GM19397 (cell line): Measurements from ENCODE around the gene IARS1.

ENCODE experiments used
- ATAC-seq: cut with Tn5 transposase; IDR thresholded peaks from one replicate; pipeline ENCODE4 v1.9.1; 2021; ENCODE audit warnings: mild to moderate bottlenecking, moderate library complexity; ENCODE audit not compliant: unreplicated experiment

Gene IARS1

DNA sequence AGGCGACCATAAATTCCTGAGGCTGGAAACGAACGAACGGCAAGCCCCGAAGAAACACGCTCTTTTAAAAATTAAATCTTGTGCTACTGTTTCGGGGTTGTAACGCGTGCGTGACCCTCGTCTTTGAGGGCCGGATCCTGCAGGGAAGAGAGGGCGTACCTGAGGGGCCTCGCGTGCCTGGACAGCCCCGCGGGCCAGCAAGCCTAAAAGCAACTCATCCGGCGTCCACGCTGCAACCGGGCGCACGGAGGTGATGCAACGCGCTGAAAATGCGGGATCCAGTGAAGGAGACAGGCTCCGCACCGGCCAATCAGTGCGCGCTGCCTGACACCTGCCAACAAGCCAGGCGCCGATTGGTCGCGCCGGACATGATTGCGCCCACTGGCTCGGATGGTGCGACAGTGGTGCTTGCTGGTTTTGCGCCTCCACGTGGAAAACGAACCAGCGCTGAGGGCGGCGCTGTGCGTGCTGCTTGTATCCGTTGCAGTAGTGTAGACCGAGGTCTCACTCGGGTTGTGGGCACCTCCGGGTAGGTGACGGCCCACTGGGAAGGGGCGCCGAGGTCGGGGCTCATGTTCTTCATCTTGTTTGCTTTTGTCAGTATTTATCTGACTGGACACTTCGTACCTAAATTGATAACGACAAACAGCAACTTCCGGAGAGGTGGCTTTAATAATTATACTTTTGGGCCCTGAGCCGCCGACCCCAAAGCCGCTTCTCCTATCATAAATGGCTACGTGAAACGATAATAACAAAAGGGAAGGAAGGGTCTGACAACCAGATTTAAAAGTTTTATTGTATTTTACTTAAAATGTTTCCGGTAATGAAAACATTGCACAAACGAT lies at the start of gene IARS1:
Gene IARS1, minus strand, starts transcription at position 246 of the 845 bp plus-strand sequence. CDS start 4,278 bp downstream, outside the sequence.
- peak; percentile 99 for ATAC-seq

GRCh38 chr9:92342825-92343488 lies 49.5 kb upstream of the IARS1 start:
- ATAC-seq: no peak

GRCh38 chr9:92341578-92341977 lies 48.1 kb upstream of the IARS1 start:
- no peak for ATAC-seq

DNA sequence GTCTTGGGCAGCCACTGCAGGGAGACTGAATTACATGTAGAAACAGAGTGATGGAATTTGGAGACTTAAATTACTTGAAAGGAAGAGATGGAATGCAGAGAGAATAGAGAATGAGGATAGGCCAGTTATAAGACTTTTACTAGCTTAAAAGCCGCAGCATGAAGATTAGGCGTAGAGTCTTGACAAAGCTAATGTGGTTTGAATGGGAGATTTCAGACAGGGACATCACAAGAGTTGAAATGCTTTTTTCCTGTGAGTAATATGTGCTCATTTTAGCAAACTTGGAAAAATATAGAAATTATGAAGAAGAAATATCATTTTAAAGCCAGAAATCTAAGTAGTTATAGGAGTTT lies 39.8 kb upstream of the IARS1 start:
- ATAC-seq: no peak

DNA sequence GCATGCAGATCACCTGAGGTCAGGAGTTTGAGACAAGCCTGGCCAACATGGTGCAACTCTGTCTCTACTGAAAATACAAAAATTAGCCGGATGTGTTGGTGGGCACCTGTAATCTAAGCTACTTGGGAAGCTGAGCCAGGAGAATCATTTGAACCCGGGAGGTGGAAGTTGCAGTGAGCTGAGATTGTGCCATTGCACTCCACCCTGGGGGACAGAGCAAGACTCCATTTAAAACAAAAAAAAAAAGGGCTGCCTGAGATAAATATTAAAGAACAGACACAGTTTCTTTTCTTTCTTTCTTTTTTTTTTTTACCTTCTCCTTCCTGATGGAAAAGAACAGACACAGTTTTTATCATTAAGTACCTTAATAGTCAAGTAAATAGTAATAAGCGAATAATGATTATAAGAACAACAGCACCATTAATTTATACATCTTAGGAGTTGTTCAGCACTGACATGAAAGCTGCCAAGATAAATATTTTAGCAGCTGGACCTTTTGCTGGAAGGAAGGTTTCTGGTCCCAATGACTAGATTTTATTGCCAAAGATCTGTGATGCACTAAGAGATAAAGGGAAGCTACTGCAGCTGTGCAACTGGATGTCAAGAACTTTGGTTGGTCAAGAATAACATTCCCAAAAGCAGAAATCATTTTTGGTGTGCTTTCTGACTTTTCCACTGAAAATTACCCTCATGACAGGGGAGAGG lies 39.2 kb upstream of the IARS1 start:
- ATAC-seq: no peak

DNA sequence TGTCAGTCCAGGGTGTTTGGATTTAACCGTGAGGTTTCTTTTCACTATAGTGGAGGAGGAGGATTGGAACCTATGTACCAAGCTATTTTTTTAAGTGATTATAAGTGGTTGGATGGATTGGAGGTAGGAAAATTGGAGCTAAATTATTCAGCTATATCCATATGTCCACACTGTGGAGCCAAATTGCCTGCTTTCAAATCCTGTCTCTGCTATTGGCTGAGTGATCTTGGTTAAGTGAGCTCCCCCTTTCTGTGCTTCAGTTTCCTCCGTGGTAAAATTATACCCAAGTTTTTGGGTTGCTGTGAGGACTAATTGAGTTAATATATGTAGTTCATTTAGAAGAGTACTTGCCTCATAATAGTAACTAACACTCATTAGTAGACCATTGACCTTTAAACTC lies 34.7 kb upstream of the IARS1 start:
- no peak for ATAC-seq

DNA sequence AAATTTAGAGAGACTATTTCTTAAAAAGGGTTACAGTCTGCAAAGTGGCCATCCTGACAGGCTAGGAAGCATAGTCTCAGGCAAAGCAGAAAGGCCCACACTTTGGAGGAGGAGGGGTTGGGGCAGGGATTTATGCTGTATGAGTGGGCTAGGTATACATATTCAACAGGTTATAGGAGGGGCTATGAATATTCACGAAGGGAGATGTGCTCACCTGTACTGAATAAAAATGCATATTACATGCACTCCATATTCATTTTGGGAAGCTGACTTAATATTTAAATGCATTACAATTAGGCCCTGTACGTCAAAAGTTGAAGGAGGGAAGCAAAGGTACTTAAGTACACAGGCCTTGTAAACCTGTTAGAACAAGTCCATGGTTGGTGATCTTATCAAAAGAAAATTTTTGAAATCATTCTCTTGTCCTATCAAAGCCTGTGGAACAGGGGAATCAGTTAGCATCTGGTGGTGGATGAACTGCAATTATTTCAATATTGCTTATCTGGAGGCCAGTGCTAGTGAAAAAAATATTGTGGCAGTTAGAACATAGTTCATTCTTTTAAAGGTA lies 33.9 kb upstream of the IARS1 start:
- no peak for ATAC-seq

GRCh38 chr9:92325991-92326500 lies 32.5 kb upstream of the IARS1 start:
- ATAC-seq: no peak

DNA sequence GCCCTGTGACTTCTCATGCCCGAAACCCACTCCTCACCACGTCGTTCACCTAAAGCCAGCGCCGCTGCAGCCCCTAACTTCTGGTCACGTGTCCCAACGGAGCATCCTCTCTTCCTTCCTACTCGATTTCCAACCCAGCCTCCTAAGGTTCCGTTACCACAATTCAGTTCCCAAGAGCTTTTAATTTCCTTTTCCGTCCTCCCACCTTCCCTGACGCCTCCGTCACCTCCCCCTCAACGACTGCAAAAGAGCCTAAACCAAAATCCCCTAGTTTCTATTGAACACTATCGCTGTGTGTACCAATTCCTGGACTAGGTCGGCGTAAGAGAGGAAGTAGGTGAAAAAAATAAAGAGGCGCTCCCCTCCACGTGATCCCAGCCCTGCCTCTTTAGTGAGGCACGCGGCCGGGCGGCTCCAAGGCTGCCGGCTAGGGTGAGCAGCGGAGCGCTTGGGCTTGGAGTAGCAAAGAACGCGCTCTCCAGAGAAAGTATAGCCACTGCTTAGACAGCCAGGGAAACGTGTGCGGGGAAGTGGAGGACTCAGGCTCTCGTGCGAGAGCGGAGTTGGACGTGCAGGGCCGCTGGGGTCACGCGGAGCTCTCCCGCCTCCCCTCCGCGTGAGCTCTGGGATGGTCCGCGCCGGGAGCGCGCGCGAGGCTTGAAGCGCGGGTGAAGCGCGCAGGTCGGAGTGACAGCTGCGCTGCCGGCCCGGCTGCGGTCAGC lies 31.9 kb upstream of the IARS1 start, which contains the start of the genes CENPP and NOL8:
Gene CENPP, plus strand, starts transcription at position 685 of the 722 bp plus-strand sequence.
Gene NOL8, minus strand, starts transcription at position 82 of the 722 bp plus-strand sequence. CDS start 1,189 bp downstream, outside the sequence.
- ATAC-seq: peak; percentile 90

- no peak for ATAC-seq
These were observed 31.4 kb upstream of the IARS1 start for GRCh38 chr9:92324889-92325268.

GRCh38 chr9:92324431-92324830 lies 30.9 kb upstream of the IARS1 start:
- ATAC-seq: no peak

GRCh38 chr9:92315456-92315855 lies 22.0 kb upstream of the IARS1 start:
- no peak for ATAC-seq

GRCh38 chr9:92313624-92314012 lies 20.1 kb upstream of the IARS1 start:
- ATAC-seq: no peak

GRCh38 chr9:92312887-92313623 lies 19.6 kb upstream of the IARS1 start:
- no peak for ATAC-seq

- ATAC-seq: no peak
These were observed 17.1 kb upstream of the IARS1 start for GRCh38 chr9:92310562-92310961.

DNA sequence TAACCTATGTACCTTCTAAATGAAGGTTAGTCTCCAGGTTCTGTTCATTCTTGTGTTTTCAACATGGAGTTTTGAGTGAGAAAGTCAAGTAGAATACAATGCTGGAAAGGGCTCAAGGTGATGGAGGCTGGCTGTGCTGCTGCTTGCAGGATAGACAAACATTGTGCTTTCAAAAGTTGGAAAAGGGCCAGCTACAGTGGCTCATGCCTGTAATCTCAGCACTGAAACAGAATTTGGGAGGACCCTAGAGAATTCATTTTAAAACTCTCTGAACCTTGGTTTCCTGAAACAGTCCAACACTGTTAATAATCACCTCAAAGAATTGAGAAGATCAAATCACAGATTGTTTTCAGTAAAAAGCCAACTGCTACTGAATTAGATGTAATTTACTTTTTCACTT lies 15.4 kb upstream of the IARS1 start:
- no peak for ATAC-seq

DNA sequence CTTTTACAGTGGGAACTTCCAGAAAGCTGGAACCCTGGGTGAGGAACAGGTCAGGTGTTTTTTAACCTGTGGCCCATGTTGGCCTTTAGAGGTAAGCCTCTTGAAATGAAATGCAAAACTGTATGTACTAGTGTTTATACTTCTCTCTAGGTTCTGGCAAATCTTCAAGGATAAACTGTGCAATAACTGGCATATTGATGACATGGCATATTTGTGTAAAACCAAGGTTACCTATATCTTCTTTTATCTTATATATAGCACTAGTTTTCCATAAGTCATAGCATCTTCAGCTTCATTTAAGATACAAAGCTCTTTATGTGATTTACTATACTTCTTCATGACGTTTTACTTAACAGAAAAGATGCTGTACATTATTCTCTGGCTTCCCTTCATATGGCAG lies 7.4 kb upstream of the IARS1 start:
- no peak for ATAC-seq

GRCh38 chr9:92299116-92299515 lies 5.6 kb upstream of the IARS1 start:
- no peak for ATAC-seq

DNA sequence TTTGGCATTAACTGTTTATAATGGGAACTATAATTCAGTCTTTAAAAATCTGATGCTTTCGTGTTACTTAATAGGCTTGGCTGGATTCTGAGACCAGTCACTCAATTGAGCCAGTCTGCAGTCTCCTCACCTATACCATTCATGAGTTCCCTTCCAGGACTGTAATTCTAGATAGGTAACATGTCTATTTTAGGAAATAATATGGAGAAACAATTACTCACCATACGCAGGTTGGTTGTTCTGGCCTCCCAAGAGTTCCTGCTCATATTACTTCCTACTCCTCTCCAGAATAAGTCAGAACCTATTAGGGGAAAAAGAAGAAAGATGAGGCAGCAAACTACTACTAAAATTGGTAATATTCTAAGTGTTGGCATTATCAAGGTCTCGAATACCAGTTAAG lies 4.5 kb upstream of the IARS1 start:
- no peak for ATAC-seq

DNA sequence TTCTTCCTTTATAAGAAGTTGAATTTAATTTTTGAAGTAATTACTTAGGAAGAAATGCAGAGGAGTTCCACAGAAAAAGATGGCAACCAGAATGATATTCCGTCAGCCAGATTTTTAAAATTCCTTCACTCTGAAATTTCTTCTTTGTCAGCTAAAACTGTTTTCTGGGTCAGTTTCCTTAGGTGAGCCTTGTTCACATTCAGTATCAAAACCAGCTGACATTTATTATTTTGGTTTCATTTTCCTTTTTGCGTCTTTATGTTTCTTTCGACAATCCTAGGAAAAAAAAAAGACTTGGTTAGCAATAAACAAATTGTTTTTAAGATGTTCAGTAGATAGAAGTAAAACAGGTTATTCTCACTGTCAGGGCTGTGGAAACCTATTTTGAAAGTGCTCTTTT lies 4.1 kb upstream of the IARS1 start:
- no peak for ATAC-seq
